GM21528 (cell line): ENCODE results near the gene PICALM.
A peak's percentile ranks its signal among the peaks of the same experiment; 100 is the strongest.

Source experiments
- ATAC-seq: cut with Tn5 transposase; IDR thresholded peaks from one replicate; pipeline ENCODE4 v1.9.1; 2021; ENCODE audit warnings: mild to moderate bottlenecking, moderate library complexity; ENCODE audit not compliant: unreplicated experiment, low FRiP score

The PICALM gene

DNA sequence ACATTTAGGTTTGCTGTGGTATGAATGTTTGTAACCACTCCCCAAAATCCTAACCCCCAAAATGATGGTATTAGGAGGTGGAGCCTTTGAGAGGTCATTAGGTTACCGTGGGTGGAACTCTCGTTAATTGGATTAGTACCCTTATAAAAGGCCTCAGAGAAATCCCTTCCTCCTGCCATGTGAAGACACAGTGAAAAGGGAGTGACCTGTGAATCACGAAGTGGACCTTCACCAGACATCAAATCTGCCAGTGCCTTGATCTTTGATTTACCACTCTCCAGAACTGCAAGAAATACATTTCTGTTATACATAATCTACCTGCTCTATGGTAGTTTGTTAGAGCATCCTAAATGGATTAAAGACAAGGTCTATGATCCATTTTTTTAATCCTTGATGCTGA, 12.6 kb upstream of the PICALM start:
- no peak for ATAC-seq

DNA sequence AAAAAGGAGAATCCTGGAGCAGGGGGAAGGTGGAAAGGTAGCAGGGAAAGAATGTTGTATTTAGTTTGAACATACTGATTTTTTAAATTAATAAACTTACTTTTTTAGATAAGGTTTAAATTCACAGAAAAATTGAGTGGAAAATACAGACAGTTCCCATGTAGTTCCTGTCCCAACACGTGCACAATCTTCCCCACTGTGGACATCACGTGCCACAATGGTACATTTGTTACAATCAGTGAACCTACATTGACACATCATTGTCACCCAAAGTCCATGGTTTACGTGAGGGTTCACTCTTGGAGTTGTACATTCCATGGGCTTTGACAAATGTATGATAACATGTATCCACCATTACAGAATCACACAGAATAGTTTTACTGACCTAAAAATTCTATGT, 10.5 kb upstream of the PICALM start:
- no peak for ATAC-seq

DNA sequence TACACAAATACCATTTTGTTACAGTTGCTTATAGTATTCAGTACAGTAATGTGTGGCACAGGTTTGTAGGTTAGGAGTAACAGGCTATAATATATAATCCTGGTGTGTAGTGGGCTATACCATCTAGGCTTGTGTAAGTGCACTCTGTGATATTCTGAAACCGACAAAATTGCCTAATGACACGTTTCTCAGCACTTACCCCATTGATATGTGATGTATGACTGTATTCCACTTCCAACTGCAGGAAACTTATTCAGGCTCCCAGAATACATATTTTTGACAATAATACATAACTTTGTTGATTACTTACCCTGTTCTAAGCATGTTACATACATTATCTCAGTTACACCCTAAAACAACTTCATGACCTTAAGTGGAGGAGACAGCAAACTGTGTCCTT, 5.1 kb upstream of the PICALM start:
- ATAC-seq, result no peak

DNA sequence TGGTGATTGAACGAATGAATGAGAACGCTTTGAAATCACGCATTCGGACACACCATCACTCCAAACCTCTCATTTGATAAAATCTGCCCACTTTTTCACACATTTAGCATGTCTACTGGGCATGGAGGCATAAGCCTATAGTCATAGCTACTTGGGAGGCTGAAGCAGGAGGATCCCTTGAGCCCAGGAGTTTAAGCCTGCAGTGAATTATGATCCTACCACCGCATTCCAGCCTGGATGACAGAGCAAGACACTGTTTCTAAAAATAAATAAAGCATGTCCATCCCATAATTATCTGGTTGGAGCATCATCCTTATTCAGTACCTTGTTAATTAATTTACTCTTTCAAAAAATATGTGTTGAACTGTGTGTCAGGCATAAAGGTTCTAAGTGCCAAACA, 3.3 kb upstream of the PICALM start:
- ATAC-seq, result no peak

GRCh38 chr11:86070142-86071056, 1.5 kb upstream of the PICALM start:
- ATAC-seq, result no peak

- peak; percentile 22 for ATAC-seq
Observed at GRCh38 chr11:86069408-86070101, 671 bp upstream of the PICALM start.

- peak; percentile 26 for ATAC-seq
Observed at GRCh38 chr11:86068138-86068871, 579 bp downstream of the PICALM start.

DNA sequence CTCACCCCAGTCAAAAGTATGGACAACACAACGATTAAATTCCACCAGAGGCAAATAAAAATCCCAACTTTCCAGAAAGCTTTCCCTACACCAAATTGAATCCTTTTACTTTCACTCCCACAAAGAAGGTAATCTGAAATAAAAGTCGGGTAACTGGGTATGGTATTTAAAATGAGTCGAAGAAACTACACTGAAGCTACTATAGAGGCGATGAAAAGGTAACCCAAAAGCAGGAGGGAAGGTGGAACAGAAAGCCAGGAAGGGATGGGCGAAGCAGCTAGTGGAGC, 1.1 kb downstream of the PICALM start:
- no peak for ATAC-seq

DNA sequence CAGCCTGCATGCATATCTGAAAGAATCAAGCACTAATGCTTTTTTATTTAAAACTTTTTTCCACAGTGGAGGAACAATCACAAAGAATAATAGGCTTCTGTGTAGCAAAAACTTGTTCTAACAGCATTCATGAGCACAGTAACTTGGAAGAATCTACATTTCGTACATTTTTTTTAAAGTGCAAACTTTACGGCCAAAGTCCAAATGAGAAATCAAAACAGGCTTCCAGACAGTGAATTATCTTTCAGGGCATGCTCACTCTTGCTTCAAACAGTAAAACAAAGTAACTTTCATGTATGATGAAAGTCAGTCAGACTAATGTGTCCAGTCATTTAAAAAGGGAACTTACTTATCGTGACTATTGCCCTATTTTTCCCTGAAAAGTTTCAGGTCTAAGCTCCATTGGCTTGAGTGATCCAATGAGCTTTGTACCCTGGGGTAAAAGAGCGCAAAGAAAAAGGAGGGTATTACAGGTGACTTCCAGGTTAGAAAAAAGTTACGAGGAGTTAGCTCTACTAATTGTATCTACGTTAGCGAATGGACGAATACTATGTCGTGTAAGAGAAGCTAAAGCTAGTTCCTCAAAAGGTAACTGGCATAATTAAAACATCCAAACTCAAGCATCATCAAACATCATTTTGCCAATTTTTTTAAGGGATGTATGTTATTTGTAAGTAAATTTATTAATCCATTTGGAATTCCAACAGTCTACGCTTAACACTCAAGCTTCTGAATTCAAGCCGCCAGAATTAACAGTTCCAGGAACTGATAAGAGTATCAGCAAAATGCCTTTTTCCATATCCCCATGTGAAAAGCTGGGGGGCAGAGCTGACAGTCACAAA, 1.7 kb downstream of the PICALM start:
- no peak for ATAC-seq

DNA sequence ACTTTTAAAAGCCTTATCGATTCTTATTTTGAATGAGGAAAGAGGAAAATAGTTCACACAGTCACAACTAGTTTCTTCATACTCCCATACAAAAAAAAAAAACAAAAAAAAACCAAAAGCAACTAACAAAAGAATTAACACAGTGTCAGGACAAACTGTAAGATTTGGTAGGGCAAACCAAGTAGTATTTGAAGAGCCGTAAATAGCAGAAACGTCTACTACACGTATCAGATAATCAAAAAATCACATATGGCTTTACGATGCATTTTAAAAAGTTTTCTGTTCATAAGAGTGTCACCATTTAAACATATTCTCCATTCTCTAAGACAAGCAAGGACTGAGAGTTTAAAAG, 2.3 kb downstream of the PICALM start:
- ATAC-seq, result no peak

GRCh38 chr11:86066033-86066432, 2.9 kb downstream of the PICALM start:
- ATAC-seq, result no peak

GRCh38 chr11:86064220-86064803, 4.6 kb downstream of the PICALM start:
- ATAC-seq, result no peak

- ATAC-seq, result no peak
Observed at GRCh38 chr11:86063536-86063935, 5.3 kb downstream of the PICALM start.

GRCh38 chr11:86062719-86063118, 6.2 kb downstream of the PICALM start:
- ATAC-seq, result no peak

DNA sequence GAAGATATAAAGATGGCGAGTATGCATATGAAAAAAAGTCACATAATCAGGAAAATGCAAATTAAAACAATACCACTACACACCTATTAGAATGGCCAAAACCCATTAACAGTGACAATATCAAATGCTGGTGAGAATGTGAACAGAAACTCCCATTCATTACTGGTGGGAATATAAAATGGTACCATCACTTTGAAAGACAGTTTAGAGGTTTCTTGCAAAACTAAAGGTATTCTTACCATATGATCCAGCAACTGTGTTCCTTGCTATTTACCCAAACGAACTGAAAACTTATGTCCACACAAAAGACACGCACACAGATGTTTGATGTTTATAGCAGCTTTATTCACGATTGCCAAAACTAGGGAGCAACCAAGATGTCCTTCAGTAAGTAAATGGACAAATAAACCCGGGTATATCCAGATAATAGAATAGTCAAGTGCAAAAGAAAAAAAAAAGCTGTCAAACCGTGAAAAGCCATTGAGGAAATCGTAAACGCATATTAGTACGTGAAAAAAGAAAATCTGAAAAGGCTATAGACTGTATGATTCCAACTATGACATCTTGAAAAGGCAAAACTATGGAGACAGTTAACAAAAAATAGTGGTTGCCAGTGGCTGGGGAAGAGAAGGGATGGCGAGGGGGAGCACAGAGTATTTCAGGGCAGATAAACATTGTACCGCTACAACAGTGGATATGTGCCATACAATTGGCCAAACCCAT, 7.2 kb downstream of the PICALM start:
- ATAC-seq, result no peak

DNA sequence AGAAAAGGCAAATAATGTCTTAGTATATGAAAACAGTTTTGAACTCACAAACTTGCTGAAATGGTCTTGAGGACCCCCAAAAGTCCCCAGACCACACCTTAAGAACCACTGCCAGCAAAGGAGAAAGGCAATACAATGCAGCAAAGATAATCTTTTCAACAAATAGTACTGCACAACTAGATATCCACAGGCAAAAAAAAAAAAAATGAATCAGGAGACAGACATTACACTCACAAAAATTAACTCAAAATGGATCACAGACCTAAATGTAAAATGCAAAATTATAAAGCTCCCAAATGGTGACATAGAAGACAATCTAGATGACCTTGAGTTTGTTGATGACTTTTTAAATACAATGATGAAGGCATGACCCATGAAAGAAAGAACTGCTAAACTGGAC, 8.3 kb downstream of the PICALM start:
- no peak for ATAC-seq

DNA sequence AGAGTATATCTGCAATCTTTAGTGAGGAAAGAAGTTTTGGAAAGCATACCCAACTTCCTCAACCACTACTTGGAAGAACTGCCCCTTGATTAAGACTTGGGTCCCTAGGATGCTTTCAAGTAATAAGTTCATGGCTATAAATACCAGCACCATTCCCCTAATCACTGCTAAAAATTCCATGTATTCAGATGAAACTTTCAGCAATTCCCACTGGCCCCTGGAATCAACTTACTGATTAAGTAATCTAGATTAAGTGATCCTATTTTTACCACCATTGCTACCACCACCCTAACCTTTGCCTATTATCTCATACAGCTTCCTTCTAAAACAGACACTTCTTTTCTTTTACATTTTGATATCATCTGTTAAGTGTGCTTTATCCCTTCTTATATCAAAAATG, 10.5 kb downstream of the PICALM start:
- ATAC-seq, result no peak

- no peak for ATAC-seq
Observed at GRCh38 chr11:86056351-86056854, 12.5 kb downstream of the PICALM start.
